Thyroid gland (tissue), 4 donors: ENCODE data around the gene TALDO1.

Experiments
- CTCF ChIP-seq, 6 experiments: fragments of 200-600 bp in 3 of 6; fragments of 450-650 bp in 3 of 6; sonication (generic) in 3 of 6; IDR thresholded peaks; one replicate each; pipeline ENCODE4 v1.5.1; 2016 to 2019; ENCODE audit warnings: antibody characterized with exemption in 6 of 6, mild to moderate bottlenecking in 2 of 6, inconsistent platforms in 1 of 6, moderate library complexity in 1 of 6
- POLR2A ChIP-seq, 2 donors: fragments of 450-650 bp; IDR thresholded peaks; one replicate each; pipeline ENCODE4 v1.6.1; 2017; ENCODE audit warnings: antibody characterized with exemption in 2 of 2, mild to moderate bottlenecking in 2 of 2, moderate library complexity in 1 of 2

GRCh38 chr11:721247-721740 is 26.0 kb upstream of the TALDO1 start:
- TF ChIP-seq CTCF (IDR thresholded peaks at IDR 0.05): no peak
- TF ChIP-seq POLR2A (IDR thresholded peaks at IDR 0.05): no peak
